Fibroblast of the aortic adventitia (primary cell): Measurements from ENCODE around the gene TMEM208. TPM values are rescaled to one million over a fixed set of nuclear protein-coding genes. Genes with fewer than 3 reads are reported as not detected.

Source experiments
- DNase-seq: peaks from one replicate; pipeline ENCODE4 v3.0.0-alpha.2; 2010; ENCODE audit warnings: low read depth
- H3K4me3 ChIP-seq: 2 replicates; pipeline ENCODE4 v1.5.1; 2011; ENCODE audit warnings: low read depth, mild to moderate bottlenecking, control low read depth, low read length, moderate library complexity
- total RNA-seq: library from RNA; depleted of rRNA; stranded (reverse); fragments of >200 nt; gene quantifications from 2 replicates; pipeline ENCODE4 v1.2.3, GENCODE V29; 2012; ENCODE audit warnings: low replicate concordance
- TF ChIP-seq, protein P1 (sequence below): IDR thresholded peaks from 2 replicates; pipeline ENCODE4 v1.5.1; 2011; ENCODE audit warnings: mild to moderate bottlenecking, low read length, control low read depth, inconsistent platforms; ENCODE audit not compliant: insufficient read depth

Gene TMEM208
- total RNA-seq, 1 donor, result 24.3 TPM

DNA sequence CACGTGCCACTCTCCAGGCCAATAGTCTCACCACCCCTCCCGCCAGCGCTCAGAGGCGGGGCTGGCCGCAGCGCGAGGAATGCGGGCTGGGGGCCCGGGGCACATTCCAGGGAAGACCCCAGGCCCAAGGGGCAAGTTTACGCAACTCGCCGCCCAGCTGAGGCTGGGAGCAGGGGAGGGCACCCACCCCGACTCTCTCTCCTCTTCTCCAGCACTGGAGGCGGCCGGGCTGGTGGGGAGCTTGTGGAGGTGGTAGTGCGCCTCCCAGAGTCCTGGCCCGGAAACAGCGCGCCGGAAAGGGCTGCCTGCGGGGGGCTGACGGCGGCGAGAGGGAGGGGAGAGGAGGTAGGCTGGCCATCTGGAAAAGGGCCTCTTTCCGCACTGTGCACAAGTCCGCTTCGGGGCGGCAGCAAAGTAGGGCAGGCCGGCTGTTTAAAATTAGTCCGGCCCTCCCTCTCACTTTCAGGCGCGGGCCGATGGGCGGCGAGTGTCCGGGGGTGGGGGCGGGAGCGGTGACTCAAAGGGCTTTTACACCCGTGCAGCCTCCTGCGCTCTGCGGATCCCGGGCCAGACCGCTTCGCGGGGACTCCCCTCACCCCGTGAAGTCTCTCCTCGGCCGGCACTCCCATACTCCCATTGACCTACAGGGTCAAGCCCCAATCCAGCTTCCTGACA lies 19.3 kb downstream of the TMEM208 start:
- peak; percentile 77 for DNase-seq
- TF ChIP-seq, protein P1, sequence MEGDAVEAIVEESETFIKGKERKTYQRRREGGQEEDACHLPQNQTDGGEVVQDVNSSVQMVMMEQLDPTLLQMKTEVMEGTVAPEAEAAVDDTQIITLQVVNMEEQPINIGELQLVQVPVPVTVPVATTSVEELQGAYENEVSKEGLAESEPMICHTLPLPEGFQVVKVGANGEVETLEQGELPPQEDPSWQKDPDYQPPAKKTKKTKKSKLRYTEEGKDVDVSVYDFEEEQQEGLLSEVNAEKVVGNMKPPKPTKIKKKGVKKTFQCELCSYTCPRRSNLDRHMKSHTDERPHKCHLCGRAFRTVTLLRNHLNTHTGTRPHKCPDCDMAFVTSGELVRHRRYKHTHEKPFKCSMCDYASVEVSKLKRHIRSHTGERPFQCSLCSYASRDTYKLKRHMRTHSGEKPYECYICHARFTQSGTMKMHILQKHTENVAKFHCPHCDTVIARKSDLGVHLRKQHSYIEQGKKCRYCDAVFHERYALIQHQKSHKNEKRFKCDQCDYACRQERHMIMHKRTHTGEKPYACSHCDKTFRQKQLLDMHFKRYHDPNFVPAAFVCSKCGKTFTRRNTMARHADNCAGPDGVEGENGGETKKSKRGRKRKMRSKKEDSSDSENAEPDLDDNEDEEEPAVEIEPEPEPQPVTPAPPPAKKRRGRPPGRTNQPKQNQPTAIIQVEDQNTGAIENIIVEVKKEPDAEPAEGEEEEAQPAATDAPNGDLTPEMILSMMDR, result peak; percentile 41
- H3K4me3 ChIP-seq, result peak overlapping the region; percentile 83

DNA sequence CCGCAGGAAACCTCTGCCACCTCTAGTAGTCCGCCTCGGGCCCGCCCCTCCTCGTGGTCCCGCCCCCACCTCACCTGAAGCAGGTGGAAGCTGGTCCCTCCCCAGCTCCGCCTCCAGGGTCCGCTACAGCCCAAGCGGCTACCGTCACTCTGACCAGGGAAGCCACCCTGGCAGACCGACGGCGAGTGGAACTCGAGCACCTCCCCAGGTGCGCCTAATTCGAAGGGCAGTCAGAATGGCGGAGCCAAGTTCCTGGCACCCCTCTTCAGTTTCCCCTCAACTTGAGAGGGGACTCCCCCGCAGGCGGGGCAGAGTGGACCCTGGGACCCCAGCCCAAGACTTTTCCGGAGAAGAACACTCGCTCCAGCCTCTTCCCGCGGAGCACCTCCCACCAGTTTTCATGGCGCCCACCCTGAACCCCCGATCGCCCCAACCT lies 19.8 kb downstream of the TMEM208 start:
- H3K4me3 ChIP-seq, result peak overlapping the region; percentile 83
- no peak for DNase-seq
- TF ChIP-seq, protein P1, result peak; percentile 15

DNA sequence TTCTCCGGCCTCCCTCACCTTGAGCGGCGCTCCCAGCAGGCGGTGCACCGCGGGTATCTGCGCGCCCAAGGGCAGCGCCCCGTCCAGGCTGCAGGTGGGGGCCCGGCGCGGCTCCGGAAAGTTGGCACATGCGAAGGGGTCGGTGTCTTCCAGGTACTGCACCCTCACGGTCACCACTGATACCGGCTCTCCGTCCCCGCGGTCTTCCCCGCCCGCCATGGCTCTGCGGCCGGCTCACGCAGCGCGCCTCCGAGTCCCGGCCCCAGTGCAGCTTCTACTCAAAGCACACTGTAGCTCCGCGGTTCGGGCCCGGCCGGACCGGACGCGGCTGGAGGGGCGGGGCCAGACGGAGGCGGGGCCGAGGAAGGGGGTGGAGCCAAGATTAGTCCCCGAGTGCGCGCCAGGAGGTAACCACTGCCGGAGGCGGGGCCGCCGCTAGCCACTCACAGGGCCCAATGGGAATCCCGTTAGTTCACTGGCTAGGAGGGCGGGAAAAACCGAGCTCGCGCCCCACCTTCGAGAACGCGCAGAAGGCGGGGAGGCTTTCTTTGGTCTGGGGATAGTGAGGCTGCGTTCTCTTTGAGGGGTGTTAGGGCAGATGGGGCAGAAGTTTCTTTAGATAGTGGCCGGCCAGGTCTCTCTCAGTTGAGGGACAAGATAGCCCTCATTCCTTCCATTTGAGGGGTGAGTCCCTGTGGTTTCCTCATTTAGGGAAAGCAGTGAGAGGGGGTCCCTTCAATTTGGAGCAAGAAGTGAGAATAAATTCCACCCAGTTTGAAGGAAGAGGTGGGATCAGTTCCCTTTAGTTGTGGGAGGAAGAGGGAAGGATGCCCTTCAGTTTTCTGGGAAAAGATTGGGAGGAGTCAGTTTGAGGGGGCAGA lies 20.5 kb downstream of the TMEM208 start, which contains the start of gene FHOD1:
Gene FHOD1 (minus strand): TSS at position 290 of the 881 bp plus-strand sequence. CDS start 71 bp downstream, at position 219.
- peak within 1 kb of the TSS; percentile 83 for H3K4me3 ChIP-seq
- peak; percentile 92 for DNase-seq
- TF ChIP-seq, protein P1, result no peak

DNA sequence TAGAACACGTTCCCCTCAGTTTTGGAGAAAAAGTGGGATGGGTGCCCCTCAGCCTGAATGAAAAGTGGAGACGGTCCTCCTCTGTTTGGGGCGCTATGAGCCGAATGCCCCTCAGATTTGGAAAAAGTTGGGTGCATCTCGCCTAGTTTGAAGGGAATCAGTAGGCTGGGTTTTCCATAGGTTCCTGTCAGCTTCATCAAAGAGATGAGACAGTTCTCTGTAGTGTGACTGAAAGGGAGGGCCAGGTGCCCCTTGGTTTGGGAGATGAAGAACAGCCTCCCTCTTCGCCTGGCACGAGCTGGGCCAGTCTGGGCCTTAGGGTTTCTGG lies 21.1 kb downstream of the TMEM208 start:
- DNase-seq, result no peak
- TF ChIP-seq, protein P1, result no peak

DNA sequence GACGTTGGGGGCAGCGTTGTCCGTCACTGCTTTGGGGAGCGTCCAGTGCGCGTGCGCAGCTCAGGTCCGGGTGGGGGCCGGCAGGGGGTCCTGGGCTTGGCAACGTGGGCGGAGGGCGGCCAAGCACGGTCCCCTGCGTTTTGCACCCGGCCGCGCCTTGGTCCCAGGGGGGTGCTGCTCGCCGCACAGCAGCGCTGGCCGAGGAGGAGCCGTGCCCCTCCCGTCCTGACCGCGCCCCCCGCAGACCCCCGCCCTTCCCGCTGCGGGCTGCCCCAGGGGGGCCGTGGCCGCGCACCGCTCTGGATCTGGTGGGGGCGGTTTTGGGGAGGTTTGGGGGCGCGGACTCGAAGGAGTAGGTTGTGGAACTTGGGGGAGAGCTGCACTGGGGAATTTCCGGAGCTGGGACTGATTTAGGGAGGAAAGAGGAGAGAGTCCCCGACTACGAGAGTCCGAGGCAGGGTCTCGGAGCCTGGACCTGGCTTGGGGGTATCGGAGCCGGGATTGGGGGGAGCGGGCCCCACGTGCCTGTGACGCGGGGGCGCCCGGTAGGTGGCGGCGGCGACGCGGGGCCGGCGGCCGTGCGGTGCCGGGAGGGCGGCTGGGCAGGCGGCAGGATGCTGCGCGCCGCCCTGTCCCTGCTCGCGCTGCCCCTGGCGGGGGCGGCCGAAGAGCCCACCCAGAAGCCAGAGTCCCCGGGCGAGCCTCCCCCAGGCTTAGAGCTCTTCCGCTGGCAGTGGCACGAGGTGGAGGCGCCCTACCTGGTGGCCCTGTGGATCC lies 21.7 kb downstream of the TMEM208 start, which contains the start of gene SLC9A5:
Gene SLC9A5 (plus strand): TSS at position 579 of the 777 bp plus-strand sequence. CDS start 36 bp downstream, at position 615.
- DNase-seq, result no peak
- H3K4me3 ChIP-seq, result peak within 1 kb of the TSS; percentile 65
- TF ChIP-seq, protein P1, result no peak

More for the DNA sequence above, 21.1 kb downstream of the TMEM208 start:
- H3K4me3 ChIP-seq, result peak overlapping the region; percentile 65
